ENCODE data around the gene SCG2.

Gene SCG2

GRCh38 chr2:223576873-223577272 is 25.3 kb downstream of the SCG2 start:
- DNase-seq (ENCODE audit: low read depth), result no peak

- no peak for DNase-seq (ENCODE audit: low read depth)
Observed at GRCh38 chr2:223570784-223571183, 31.4 kb downstream of the SCG2 start.

GRCh38 chr2:223566396-223566795 is 35.8 kb downstream of the SCG2 start:
- no peak for DNase-seq (ENCODE audit: low read depth)

GRCh38 chr2:223563462-223563861 is 38.7 kb downstream of the SCG2 start:
- DNase-seq (ENCODE audit: low read depth), result no peak

- DNase-seq (ENCODE audit: low read depth), result no peak
Observed at GRCh38 chr2:223562078-223562477, 40.1 kb downstream of the SCG2 start.

GRCh38 chr2:223560749-223561435 is 41.3 kb downstream of the SCG2 start:
- no peak for DNase-seq (ENCODE audit: low read depth)

GRCh38 chr2:223558970-223559369 is 43.2 kb downstream of the SCG2 start:
- no peak for DNase-seq (ENCODE audit: low read depth)

GRCh38 chr2:223554923-223555322 is 47.2 kb downstream of the SCG2 start:
- no peak for DNase-seq (ENCODE audit: low read depth)

- DNase-seq (ENCODE audit: low read depth), result no peak
Observed at GRCh38 chr2:223549215-223549614, 52.9 kb downstream of the SCG2 start.

GRCh38 chr2:223548194-223548593 is 54.0 kb downstream of the SCG2 start:
- no peak for DNase-seq (ENCODE audit: low read depth)
